MM.1S (cell line): ENCODE results near the gene EP400.

ENCODE experiments used
- CTCF ChIP-seq: fragments of 300-600 bp; sonication (generic); IDR thresholded peaks from 2 replicates; pipeline ENCODE4 v1.5.1; 2016; ENCODE audit warnings: antibody characterized with exemption, low read length, mixed read lengths
- EZH2 ChIP-seq: fragments of 300-600 bp; sonication (generic); optimal IDR thresholded peaks from 2 replicates; pipeline ENCODE3; 2017; ENCODE audit warnings: low read depth, mild to moderate bottlenecking, antibody characterized with exemption, low read length, mixed read lengths
- EZH2phosphoT487 ChIP-seq: fragments of 300-600 bp; sonication (generic); IDR thresholded peaks from 2 replicates; pipeline ENCODE4 v1.6.1; 2018; ENCODE audit warnings: antibody characterized with exemption, low read length

- TF ChIP-seq CTCF (no peak), EZH2 (no peak), EZH2phosphoT487 (no peak)
Observed at GRCh38 chr12:132012919-132013568, 63.3 kb downstream of the EP400 start.
